Activated T-cell treated with anti-CD3 and anti-CD28 coated beads for 48 hours (primary cell): ENCODE results near the gene VAMP8.
"Not testable (repeated sequence)": the region's sequence is repeated elsewhere in the genome, so short reads cannot be mapped to it uniquely, and the experiment has no call there.

ENCODE experiments used
- DNase-seq: peaks from one replicate; pipeline ENCODE4 v3.0.0-alpha.2; 2020; ENCODE audit warnings: low read depth

The VAMP8 gene

DNA sequence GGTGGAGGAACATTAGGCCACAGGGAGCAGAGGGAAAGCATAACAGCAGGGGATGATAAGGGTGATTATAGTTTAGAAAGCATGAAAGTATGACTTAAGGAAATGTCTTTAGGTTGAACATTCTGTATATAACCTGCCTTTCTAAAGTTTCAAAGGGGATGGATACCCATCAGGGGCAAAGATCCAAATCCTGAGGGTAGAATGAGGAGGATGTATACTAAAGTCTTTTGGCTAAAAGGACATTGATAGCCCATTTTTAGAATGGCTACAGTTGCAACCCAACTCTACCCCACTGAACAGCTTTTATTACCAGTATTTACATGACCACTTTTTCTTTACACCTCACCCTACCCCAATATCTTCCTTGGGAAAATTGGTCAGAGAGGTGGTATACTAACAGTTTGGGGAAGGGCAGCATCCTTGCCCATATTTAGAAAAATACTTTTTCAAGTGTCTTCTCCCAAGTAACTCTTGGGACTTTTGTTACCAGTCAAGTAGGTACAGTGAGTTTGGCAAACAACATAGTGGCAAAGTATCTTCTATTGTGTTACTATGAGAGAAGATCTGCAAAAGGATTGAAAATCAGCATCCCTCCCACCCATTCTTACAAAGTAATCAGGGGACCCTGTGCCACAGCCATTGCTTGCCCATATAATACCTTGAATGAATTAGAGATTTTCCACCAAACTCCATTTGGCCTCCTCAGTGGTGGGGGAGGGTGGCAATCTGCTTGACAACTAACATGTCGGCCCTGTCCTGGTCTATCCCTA lies 30.1 kb upstream of the VAMP8 start:
- DNase-seq: no peak

DNA sequence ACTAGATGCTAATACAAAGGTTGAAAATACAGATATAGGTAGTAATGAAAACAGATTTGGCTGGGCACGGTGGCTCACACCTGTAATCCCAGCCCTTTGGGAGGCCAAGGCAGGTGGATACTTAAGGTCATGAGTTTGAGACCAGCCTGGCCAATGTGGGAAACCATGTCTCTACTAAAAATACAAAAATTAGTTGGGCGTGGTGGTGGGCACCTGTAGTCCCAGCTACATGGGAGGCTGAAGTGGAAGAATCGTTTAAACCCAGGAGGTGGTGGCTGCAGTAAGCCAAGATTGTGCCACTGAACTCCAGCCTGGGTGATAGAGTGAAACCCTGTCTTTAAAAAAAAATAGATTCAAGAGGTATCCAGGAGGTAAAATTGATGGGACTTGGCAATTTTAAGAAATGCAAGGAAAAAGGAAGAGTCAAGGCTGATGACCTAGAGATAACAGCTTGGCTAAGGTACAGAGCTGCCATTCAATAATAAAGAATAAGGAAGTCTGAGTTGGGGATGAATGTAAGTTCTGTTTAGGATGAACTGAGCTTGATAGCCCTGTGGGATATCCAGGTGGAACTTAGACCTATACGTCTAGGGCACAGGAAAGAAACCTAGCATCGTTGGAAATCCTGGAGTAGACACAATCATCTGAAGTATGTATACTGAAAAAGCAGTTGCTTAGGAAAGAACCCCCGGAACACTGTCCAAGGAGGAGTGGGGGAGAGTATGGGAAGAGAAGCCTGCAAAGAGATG lies 29.4 kb upstream of the VAMP8 start:
- DNase-seq: no peak

DNA sequence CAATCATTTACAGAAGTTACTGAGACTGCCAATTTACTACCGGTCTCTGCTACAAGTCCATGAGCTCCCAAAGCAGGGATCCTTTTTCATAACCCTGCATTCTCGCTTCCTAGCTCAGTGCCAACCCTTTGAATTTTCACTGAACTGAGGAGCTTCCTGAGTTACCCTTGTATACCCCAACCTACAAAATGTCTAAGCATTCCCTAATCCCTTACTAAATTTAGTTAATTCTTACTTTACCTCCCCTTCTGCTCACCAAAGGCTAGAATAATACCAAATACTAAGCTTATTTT lies 28.8 kb upstream of the VAMP8 start:
- no peak for DNase-seq

DNA sequence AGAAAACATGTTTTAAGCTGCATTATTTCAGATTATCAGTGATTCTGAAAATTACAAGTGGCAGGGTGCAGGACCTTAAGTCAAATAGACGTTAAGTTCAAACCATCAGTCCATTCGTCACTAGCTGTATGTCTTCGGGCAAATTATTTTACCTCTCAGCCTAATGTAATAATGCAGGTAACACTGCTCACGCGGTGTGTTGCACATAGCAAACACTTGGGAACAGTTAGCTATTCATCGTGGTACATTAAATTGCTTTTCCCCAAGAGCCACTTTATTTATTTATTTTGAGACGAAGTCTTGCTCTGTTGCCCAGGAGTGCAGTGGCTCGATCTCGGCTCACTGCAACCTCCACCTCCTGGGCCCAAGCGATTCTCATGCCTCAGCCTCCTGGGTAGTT lies 28.3 kb upstream of the VAMP8 start:
- DNase-seq: no peak

GRCh38 chr2:85549826-85550225 lies 27.6 kb upstream of the VAMP8 start:
- DNase-seq: no peak

- DNase-seq: no peak
Observed at GRCh38 chr2:85550486-85550885, 26.9 kb upstream of the VAMP8 start.

- peak; percentile 71 for DNase-seq
Observed at GRCh38 chr2:85551698-85552678, 25.4 kb upstream of the VAMP8 start.

GRCh38 chr2:85553184-85553583 lies 24.2 kb upstream of the VAMP8 start:
- DNase-seq: no peak

GRCh38 chr2:85554980-85555612 lies 22.3 kb upstream of the VAMP8 start:
- DNase-seq: no peak

DNA sequence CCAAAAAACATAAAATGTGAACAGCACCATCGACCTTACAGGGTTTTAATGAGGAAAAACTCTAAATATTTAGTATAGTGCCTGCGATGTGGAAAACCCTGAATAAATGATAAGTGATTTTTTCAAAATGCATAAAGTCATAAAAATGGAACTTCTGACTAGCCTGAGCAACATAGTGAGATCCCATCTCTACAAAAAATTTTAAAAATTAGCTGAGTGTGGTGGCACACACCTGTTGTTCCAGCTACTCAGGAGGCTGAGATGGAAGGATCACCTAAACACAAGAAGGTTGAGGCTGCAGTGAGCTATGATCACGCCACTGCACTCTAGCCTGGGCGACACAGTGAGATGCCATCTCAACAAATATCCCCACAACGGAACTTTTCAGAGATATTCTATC lies 20.3 kb upstream of the VAMP8 start:
- DNase-seq: no peak

DNA sequence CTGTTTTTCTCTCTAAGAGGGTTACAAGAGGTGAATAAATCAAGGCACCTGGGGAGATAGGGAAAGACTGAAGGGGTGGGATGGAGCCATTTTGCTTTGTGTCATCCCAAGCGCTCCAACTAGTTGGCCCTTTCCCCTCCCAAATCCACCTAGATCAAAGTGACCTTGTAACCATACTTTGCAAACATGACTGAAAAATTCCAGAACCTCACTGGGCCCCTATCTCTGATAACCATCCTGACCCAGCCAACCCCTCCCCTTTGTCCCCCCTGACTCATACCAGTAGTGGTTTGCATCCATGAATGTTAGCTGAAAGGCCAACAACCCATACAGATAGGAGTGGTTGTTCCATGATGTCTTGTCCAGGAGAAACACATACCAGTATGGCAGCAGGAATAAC lies 19.2 kb upstream of the VAMP8 start:
- DNase-seq: no peak

- DNase-seq: not testable (repeated sequence)
Observed at GRCh38 chr2:85560403-85560726, 17.0 kb upstream of the VAMP8 start.

DNA sequence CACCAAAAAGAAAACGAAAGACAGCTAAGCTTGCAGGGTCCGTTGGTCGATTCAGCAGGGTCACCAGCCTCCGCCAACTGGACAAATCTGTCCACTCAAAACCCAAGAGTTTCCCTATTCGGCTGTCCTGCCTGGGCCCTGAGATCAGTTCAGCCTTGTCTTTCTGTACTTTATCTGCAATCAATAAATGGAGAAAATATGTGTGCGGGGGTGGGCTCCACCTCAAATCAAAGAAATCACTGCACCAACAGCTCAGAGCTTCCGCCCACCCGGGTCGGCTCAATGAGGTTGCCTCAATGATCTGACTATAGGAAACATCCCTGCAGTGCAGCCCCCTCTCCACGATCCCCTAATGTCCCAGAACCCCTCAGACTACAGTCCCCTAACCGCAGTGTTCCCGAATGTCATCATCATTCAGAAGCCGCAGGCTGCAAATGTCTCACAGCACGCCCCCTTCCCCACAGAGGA lies 16.5 kb upstream of the VAMP8 start:
- peak; percentile 27 for DNase-seq

GRCh38 chr2:85561280-85562212 lies 15.8 kb upstream of the VAMP8 start, which contains the start of gene GGCX:
GGCX (minus strand) TSS chr2:85561493; CDS start chr2:85561428, 65 bp downstream.
- peak; percentile 96 for DNase-seq

DNA sequence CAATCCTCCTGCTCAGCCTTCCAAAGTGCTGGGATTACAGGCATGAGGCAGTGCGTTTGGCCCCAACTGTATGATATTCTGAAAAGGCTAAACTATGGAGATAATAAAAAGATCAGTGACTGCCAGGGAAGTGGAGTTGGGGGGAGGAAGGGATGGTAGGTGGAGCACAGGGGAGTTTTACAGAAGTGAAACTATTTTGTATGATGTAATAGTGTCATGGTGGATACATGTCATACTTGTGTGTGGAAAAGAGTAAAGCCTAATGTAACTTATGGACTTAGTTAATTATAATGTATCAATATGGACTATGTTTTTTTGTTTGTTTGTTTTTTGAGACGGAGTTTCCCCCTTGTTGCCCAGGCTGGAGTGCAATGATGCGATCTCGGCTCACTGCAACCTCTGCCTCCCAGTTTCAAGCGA lies 13.2 kb upstream of the VAMP8 start:
- DNase-seq: no peak

DNA sequence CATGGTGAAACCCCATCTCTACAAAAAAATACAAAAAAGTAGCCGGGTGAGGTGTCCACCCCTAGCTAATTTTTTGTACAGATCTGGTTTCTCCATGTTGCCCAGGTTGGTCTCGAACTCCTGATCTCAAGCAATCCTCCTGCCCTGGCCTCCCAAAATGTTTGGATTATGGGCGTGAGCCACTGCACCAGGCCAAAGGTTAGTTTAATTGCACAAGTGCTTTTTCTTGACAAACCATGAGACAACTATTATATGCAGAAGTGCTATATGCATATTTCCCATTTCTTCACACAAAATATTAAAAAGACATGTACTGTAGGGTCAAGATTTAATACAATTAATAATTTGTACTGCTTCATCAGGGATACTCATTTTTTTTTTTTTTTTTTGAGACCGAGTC lies 11.1 kb upstream of the VAMP8 start:
- DNase-seq: no peak

DNA sequence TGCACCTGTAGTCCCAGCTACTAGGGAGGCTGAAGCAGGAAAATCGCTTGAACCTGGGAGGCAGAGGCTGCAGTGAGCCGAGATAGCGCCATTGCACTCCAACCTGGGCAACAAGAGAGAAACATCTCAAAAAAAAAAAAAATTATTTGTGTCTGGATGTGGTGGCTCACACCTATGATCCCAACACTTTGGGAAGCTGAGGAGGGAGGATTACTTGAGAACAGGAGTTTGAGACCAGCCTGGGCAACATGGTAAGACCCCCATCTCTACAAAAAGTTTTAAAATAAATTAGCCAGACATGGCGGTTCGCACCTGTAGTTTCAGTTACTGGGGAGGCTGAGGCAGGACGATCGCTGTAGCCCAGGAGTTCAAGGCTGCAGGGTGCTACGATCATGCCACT lies 1.6 kb upstream of the VAMP8 start:
- DNase-seq: no peak

- DNase-seq: no peak
Observed at GRCh38 chr2:85577063-85577385, 362 bp upstream of the VAMP8 start.

- DNase-seq: no peak
Observed at GRCh38 chr2:85578243-85579180, 1.1 kb downstream of the VAMP8 start.
